ENCODE measurements around the gene OR2M3.

GRCh38 chr1:248225537-248225936 is 28.5 kb downstream of the OR2M3 start:
- no peak for TF ChIP-seq POLR2A (IDR thresholded peaks at IDR 0.05)
- TF ChIP-seq, protein P1, sequence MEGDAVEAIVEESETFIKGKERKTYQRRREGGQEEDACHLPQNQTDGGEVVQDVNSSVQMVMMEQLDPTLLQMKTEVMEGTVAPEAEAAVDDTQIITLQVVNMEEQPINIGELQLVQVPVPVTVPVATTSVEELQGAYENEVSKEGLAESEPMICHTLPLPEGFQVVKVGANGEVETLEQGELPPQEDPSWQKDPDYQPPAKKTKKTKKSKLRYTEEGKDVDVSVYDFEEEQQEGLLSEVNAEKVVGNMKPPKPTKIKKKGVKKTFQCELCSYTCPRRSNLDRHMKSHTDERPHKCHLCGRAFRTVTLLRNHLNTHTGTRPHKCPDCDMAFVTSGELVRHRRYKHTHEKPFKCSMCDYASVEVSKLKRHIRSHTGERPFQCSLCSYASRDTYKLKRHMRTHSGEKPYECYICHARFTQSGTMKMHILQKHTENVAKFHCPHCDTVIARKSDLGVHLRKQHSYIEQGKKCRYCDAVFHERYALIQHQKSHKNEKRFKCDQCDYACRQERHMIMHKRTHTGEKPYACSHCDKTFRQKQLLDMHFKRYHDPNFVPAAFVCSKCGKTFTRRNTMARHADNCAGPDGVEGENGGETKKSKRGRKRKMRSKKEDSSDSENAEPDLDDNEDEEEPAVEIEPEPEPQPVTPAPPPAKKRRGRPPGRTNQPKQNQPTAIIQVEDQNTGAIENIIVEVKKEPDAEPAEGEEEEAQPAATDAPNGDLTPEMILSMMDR (IDR thresholded peaks at IDR 0.05): no peak

Measured in ovary (tissue), 3 donors.